Caco-2 (cell line): ENCODE results near the gene HYAL1. TPM values are rescaled to one million over a fixed set of nuclear protein-coding genes. Genes with fewer than 3 reads are reported as not detected.

Source experiments
- BruUV-seq: library from RNA; stranded (reverse); fragments of 400-500 nt; replicated peaks from 2 replicates; lab custom pipeline; 2021; lab: Mats Ljungman, UMichigan
- CTCF ChIA-PET: fragments of 300-600 bp; sonication (Branson Sonifier 250); formaldehyde crosslinking; loops from one replicate; lab custom pipeline; 2022; ENCODE audit warnings: antibody characterized with exemption; lab: Charles Lee
- POLR2A ChIA-PET: fragments of 300-600 bp; sonication (Branson Sonifier 250); formaldehyde crosslinking; loops from one replicate; lab custom pipeline; 2022; ENCODE audit warnings: antibody characterized with exemption; lab: Charles Lee
- DNase-seq, 2 experiments: peaks; one replicate each; pipeline versions ENCODE4 v3.0.0 to v3.0.0-alpha.2; 2020 to 2022
- H3K27me3 ChIP-seq: replicated peaks from 2 replicates; pipeline ENCODE4 v1.6.0; 2011; ENCODE audit warnings: low read length; ENCODE audit not compliant: control insufficient read depth, insufficient read depth
- H3K36me3 ChIP-seq: 2 replicates; pipeline ENCODE4 v1.5.1; 2011; ENCODE audit warnings: low read length; ENCODE audit not compliant: control insufficient read depth, insufficient read depth
- H3K4me1 ChIP-seq: fragments of 250-450 bp; sonication (Bioruptor Pico); 2 replicates; pipeline ENCODE4 v1.5.1; 2020; ENCODE audit warnings: mild to moderate bottlenecking
- H3K4me3 ChIP-seq: 2 replicates; pipeline ENCODE4 v1.5.1; 2011; ENCODE audit warnings: low read depth, mild to moderate bottlenecking, control low read depth, low read length
- H3K9me3 ChIP-seq: fragments of 250-450 bp; sonication (Bioruptor Pico); 2 replicates; pipeline ENCODE4 v1.5.1; 2020; ENCODE audit warnings: mild to moderate bottlenecking, moderate library complexity
- H3K27ac Mint-ChIP-seq: one replicate; pipeline ENCODE4 v1.8.0; 2022; ENCODE audit warnings: mixed read lengths; ENCODE audit not compliant: unreplicated experiment
- H3K27me3 Mint-ChIP-seq: one replicate; pipeline ENCODE4 v1.8.0; 2022; ENCODE audit warnings: mixed read lengths; ENCODE audit not compliant: insufficient read depth, unreplicated experiment
- H3K36me3 Mint-ChIP-seq: one replicate; pipeline ENCODE4 v1.8.0; 2022; ENCODE audit warnings: mild to moderate bottlenecking, mixed read lengths; ENCODE audit not compliant: insufficient read depth, unreplicated experiment
- H3K4me1 Mint-ChIP-seq: one replicate; pipeline ENCODE4 v1.8.0; 2022; ENCODE audit warnings: low read depth, mixed read lengths; ENCODE audit not compliant: unreplicated experiment
- H3K4me3 Mint-ChIP-seq: one replicate; pipeline ENCODE4 v1.8.0; 2022; ENCODE audit warnings: mild to moderate bottlenecking, moderate library complexity, mixed read lengths; ENCODE audit not compliant: unreplicated experiment
- H3K9me3 Mint-ChIP-seq: one replicate; pipeline ENCODE4 v1.8.0; 2022; ENCODE audit warnings: mixed read lengths; ENCODE audit not compliant: unreplicated experiment
- intact Hi-C: fragments of 100-400 bp; cut with micrococcal nuclease; formaldehyde crosslinking; loops from one replicate; pipeline ENCODE4 v1.10.0; 2022; ENCODE audit not compliant: unreplicated experiment
- total RNA-seq: library from RNA; stranded (reverse); gene quantifications from 2 replicates; pipeline ENCODE4 v1.2.3, GENCODE V29; 2022
- TF ChIP-seq, protein P1 (sequence below), 2 experiments: fragments of 200-600 bp in 1 of 2; IDR thresholded peaks; 1 replicate in 1 of 2; 2 replicates in 1 of 2; pipeline versions ENCODE4 v1.5.1 to v1.8.0; 2011 to 2022; ENCODE audit warnings: antibody characterized with exemption in 1 of 2, control low read depth in 1 of 2, inconsistent platforms in 1 of 2, low read depth in 1 of 2, low read length in 1 of 2, mild to moderate bottlenecking in 1 of 2, moderate library complexity in 1 of 2; ENCODE audit not compliant: insufficient read depth in 1 of 2, severe bottlenecking in 1 of 2, unreplicated experiment in 1 of 2

Gene HYAL1
- total RNA-seq, 1 experiment from 2014 or later: 2.3 TPM

DNA sequence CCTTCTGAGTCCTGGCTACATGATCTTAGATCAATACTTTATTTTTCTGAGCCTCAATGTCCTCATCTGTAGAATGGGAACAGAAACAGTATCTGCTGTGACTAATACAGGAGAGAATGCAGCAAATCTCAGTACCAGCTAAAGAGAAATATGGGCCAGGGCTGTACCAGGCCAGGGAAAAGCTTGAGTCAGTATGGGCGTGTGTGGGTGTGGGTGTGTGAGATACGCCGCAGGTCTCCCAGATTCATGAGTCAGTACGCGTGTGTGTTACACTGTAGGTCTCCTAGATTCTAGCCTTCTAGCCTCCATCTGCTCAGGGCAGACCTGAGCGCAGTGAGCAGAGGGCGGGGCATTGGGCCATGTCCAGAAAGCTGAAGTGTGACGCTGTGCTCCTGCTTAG, 52.2 kb downstream of the HYAL1 start:
- Mint-ChIP-seq H3K27me3 (no peaks in the 10 kb centered on the region), H3K4me3 (no peak overlapping the region), H3K36me3 (peaks cover 12% of the 10 kb centered on the region), H3K9me3 (no peaks in the 10 kb centered on the region), H3K4me1 (no peaks in the 10 kb centered on the region), H3K27ac (no peak overlapping the region)
- Histone ChIP-seq H3K4me1 (peaks cover 2% of the 10 kb centered on the region; the same call in 1 of the 2 replicates), H3K27me3 (no peaks in the 10 kb centered on the region), H3K4me3 (no peak overlapping the region), H3K9me3 (no peaks in the 10 kb centered on the region), H3K36me3 (peaks cover under 1% of the 10 kb centered on the region)
- POLR2A ChIA-PET: no interaction called here
- no TSS peak for BruUV-seq
- CTCF ChIA-PET: no interaction called here
- TF ChIP-seq, protein P1, sequence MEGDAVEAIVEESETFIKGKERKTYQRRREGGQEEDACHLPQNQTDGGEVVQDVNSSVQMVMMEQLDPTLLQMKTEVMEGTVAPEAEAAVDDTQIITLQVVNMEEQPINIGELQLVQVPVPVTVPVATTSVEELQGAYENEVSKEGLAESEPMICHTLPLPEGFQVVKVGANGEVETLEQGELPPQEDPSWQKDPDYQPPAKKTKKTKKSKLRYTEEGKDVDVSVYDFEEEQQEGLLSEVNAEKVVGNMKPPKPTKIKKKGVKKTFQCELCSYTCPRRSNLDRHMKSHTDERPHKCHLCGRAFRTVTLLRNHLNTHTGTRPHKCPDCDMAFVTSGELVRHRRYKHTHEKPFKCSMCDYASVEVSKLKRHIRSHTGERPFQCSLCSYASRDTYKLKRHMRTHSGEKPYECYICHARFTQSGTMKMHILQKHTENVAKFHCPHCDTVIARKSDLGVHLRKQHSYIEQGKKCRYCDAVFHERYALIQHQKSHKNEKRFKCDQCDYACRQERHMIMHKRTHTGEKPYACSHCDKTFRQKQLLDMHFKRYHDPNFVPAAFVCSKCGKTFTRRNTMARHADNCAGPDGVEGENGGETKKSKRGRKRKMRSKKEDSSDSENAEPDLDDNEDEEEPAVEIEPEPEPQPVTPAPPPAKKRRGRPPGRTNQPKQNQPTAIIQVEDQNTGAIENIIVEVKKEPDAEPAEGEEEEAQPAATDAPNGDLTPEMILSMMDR (IDR thresholded peaks at IDR 0.05; ENCODE audit: insufficient read depth in 1 of 2, low read depth in 1 of 2, low read length in 1 of 2, severe bottlenecking in 1 of 2, unreplicated experiment in 1 of 2): no peak
- intact Hi-C loops: no loop called here
- no peak for DNase-seq

DNA sequence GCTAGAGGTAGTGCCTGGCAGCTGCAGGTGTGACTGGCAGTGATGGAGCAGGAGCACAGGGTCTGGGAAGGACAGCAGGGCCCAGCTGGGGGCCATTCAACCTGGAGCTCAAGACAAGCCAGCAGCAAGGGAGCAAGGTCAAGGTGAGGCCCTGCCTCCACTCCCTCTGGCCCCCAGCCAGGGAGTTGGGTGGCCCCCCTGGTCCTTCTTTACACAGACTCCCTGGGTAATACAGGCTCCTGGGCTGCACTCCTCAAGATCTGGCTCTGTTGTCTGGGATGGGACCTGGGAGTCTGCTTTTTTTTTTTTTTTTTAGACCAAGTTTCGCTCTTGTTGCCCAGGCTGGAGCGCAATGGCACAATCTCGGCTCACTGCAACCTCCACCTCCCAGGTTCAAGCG, 52.9 kb downstream of the HYAL1 start:
- H3K36me3 Mint-ChIP-seq: peaks cover 15% of the 10 kb centered on the region
- no peak overlapping the region for H3K4me3 Mint-ChIP-seq
- Histone ChIP-seq H3K9me3 (no peaks in the 10 kb centered on the region), H3K4me1 (peaks cover 8% of the 10 kb centered on the region), H3K36me3 (no peaks in the 10 kb centered on the region; the same call in 1 of the 2 replicates), H3K4me3 (no peak overlapping the region), H3K27me3 (no peaks in the 10 kb centered on the region)
- intact Hi-C loops: no loop called here
- H3K27ac Mint-ChIP-seq: no peak overlapping the region
- TF ChIP-seq, protein P1 (IDR thresholded peaks at IDR 0.05; ENCODE audit: insufficient read depth in 1 of 2, low read depth in 1 of 2, low read length in 1 of 2, severe bottlenecking in 1 of 2, unreplicated experiment in 1 of 2): no peak
- H3K9me3 Mint-ChIP-seq: no peaks in the 10 kb centered on the region
- DNase-seq: no peak
- CTCF ChIA-PET: no interaction called here
- no TSS peak for BruUV-seq
- no peaks in the 10 kb centered on the region for H3K27me3 Mint-ChIP-seq
- POLR2A ChIA-PET: no interaction called here
- H3K4me1 Mint-ChIP-seq: no peaks in the 10 kb centered on the region

Other genes starting within 250 kb of the HYAL1 start
- 145 and 166 TPM in 2 replicates for gene RBM5, start 214.7 kb downstream of the HYAL1 start, total RNA-seq
- gene SEMA3F, start 148.2 kb downstream of the HYAL1 start, total RNA-seq: 11.3 and 16.5 TPM in 2 replicates
- gene GNAT1, start 112.0 kb downstream of the HYAL1 start, total RNA-seq: 0.50 TPM in 1 of 2 replicates, not detected in the other
- 11.4 and 16.8 TPM in 2 replicates for gene SLC38A3, start 98.3 kb downstream of the HYAL1 start, total RNA-seq
- 59.3 and 62.0 TPM in 2 replicates for gene GNAI2, start 67.4 kb downstream of the HYAL1 start, total RNA-seq
- 19.7 and 21.8 TPM in 2 replicates for gene SEMA3B, start 34.4 kb downstream of the HYAL1 start, total RNA-seq
- gene LSMEM2, start 24.5 kb downstream of the HYAL1 start, total RNA-seq: not detected in 2 replicates
- 88.0 and 89.5 TPM in 2 replicates for gene IFRD2, start 11.1 kb downstream of the HYAL1 start, total RNA-seq
- 5.2 and 6.8 TPM in 2 replicates for gene HYAL3, start 4.2 kb downstream of the HYAL1 start, total RNA-seq
- 6.7 and 8.2 TPM in 2 replicates for gene NAA80, start 4.2 kb downstream of the HYAL1 start, total RNA-seq
- 30.1 and 31.6 TPM in 2 replicates for gene HYAL2, start 19.2 kb upstream of the HYAL1 start, total RNA-seq
- gene TUSC2, start 24.6 kb upstream of the HYAL1 start, total RNA-seq: 34.9 and 38.3 TPM in 2 replicates
- 26.7 and 28.1 TPM in 2 replicates for gene RASSF1, start 37.3 kb upstream of the HYAL1 start, total RNA-seq
- gene ZMYND10, start 42.2 kb upstream of the HYAL1 start, total RNA-seq: 0.23 and 0.29 TPM in 2 replicates
- gene NPRL2, start 47.2 kb upstream of the HYAL1 start, total RNA-seq: 23.7 and 29.8 TPM in 2 replicates
- 21.2 and 21.4 TPM in 2 replicates for gene CYB561D2, start 47.3 kb upstream of the HYAL1 start, total RNA-seq
- 23.9 TPM in 2 replicates for gene TMEM115, start 55.9 kb upstream of the HYAL1 start, total RNA-seq
- 0.25 and 0.35 TPM in 2 replicates for gene CACNA2D2, start 200.1 kb upstream of the HYAL1 start, total RNA-seq